Measurements from ENCODE around the gene MBD1.
"Not testable (repeated sequence)": the region's sequence is repeated elsewhere in the genome, so short reads cannot be mapped to it uniquely, and the experiment has no call there.

Gene MBD1

DNA sequence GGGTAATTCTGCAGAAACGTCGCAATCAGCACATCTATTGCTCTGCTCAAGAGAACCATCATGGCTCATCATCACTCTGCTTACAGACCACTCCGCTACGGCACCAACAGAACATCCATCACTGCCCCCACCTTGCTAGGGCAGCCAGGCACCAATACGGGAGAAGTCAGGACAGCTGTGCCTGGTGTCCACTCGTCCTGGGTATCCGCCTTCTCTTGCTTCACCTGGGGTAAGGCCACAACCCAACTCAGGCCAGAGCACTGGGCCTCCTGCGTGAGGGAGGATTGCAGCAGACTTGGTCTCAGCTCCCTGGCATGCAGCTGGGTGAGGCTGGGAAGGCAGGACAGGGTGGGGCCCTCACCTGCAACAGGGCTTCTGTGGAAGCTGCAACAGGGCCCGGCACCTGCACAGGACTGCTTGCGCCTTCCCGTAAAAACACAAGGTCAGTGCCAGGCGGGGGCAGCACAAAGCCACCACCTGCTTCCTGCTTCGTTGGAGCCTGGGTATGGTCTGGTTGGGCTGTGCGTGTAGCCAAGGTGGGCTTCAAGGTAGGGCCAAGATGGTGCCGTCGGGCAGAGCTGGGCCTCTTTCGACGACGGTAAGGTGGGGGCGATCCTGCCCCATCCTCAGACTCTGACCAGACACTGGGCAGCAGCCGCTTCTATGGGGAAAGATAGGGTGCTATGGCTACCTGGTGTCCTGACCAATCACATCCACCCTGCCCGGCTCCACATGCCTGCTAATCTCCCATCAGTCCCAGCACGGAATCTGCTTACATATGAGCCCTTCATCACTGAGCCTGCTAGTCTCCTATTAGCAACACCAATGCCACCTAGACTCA lies 7.9 kb downstream of the MBD1 start:
- no peak for DNase-seq (ENCODE audit: low read depth)

DNA sequence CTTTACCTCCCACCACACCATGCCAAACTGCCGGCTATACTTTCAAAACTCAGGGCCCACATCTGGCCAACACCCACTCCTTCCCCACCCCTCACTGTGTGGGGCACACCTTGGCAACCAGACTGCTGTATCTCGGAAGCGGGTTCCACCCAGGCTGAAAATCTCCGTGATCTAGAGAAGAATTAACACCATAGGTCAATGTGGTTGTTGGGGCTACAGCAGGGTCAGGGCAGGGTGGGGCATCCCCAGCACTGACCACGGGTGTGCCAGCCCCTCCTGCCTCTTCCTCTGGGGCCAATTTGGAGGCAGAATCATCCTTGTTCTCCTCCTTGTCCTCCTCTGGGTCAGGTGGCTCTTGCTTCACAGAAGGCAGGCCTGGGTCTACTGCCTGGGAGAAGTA lies 8.8 kb downstream of the MBD1 start:
- no peak for DNase-seq (ENCODE audit: low read depth)

DNA sequence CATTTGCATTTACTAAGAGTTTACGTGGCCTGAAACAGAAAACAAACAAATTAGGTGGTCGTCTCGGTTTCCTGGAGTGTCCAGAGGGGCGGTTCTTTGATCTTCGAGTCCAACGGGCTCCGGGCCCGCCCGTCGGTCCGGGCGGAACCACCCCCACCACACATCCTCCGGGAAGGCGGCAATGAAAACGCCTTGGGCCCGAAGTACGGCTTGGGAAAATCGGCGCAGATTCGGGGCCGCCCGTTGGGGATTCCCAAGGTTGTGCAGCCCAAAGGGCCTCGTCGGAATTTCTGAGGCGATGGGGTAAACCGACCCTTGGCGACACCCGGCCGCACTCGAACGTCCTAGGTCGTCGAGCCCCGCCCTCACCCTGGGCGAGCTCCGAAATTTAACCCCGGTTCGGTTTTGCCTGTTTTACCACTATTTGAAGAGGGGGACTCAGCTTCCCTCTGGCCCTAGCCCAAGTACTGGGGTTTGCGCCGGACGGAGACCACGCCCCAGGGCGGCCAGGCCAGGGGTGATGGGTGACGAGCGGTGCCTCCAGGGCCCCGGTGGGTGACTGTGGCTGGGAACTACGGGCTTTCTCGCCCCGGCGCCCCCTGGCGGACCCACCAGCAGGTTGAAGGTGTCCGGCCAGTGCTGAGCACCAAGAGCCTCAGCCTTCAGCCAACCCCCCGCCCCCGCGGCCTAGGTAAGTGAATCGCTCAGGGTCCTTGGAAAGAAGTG lies 13.1 kb downstream of the MBD1 start:
- peak; percentile 79 for DNase-seq (ENCODE audit: low read depth)

DNA sequence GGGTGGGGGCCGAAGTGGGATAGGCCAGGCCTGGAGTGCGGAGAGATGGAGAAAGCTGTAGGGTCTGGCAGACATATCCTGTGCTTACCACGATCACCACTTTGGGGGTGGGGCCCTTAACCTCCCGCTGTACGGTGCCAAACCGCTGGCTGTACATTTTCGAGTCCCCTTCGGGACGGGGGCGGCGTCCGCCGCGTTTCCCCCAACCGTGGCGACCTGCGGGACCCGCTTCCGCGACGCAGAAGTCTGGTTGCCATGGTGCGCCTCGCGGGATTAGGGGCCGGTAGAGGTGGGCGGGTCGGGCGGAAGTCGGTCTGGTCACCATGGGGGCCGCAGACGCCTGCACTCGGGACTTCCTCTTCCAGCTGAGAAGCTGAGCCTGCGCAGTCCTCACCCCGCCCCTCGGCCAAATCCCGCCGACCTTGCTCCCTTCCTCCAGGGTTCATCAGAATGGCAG lies 15.0 kb downstream of the MBD1 start, which contains the start of gene CFAP53:
Gene CFAP53, minus strand, starts transcription at position 248 of the 457 bp plus-strand sequence. Its CDS starts 91 bp downstream, at position 157.
- DNase-seq (ENCODE audit: low read depth), result peak; percentile 84

DNA sequence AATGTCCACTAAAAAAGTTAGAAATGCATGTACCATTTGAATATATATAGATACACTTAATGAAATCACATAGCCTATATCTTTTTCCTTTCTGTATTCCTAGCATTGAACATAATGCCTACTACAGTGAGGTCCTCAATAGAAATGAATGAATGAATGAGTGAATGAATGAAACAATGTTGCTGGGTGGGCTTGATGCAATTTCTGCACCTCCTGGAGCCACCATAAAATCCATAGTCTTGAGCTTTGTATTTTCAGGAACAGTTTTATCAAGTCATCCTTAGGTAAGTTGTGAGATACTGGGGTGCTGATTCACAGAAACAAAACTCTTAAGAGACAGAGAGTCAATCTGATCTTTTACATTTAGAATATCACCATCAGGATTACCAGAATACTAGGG lies 18.3 kb downstream of the MBD1 start:
- DNase-seq (ENCODE audit: low read depth), result no peak

DNA sequence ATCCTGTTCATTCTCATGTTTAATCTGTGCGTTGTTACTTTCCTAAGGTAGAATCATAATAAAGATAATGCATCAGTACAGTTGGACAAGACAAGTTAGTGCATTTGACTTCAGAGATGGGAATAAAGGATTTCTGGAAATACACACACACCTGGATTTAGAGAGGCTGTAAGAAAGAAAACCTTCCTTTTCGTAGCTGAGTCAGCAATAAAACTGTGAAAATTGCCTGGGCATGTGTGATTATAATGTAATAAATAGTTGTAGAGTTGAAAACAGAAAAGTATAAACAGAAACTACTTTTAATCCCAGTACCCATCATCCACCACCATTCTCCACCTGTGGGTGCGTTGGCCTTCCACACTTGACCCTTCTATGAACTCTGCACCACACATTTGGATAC lies 30.4 kb downstream of the MBD1 start:
- DNase-seq (ENCODE audit: low read depth), result no peak

DNA sequence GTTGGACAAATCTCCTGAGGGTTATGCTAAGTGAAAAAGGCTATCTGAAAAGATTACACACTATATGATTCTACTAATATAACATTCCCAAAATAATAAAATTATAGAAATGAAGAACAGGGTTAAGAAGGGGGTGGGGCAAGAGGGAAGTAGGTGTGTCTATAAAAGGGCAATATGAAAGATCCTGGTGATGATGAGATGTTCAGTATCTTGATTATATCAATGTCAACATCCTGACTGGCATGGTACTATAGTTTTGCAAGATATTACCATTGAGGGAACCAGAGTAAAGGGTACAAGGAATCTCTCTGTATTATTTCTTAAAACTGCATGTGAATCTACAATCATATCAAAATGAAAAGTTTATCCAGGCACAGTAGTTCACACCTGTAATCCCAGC lies 31.7 kb downstream of the MBD1 start:
- no peak for DNase-seq (ENCODE audit: low read depth)

DNA sequence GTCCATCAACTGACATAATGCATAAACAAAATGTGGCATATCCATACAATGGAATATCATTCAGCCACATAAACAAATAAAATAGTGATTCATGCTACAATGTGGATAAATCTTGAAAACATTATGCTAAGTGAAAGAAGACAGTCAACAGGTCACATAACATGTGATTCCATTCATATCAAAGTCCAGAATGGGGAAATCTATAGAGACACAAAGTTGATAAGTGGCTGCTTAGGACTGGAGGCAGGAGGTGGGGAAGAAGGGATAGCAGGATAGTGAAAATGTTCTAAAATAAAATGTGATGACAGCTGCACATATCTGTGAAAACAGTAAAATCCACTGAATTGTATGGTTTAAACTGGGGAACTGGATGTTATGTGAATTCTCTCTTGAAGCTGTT lies 33.8 kb downstream of the MBD1 start:
- DNase-seq (ENCODE audit: low read depth), result no peak

DNA sequence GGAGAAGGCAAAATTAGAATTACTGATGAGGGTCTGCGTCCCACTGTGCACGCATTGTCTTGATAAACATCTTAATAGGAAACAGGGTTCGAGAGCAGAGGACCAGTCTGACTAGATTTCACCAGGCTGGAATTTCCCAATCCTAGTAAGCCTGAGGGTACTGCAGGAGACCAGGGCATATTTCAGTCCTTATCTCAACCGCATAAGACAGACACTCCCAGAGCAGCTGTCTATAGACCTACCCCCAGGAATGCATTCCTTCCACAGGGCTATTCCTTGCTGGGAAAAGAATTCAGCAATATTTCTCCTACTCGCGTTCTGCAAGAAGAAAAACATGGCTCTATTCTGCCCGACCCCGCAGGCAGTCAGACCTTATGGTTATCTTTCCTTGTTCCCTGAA lies 39.6 kb downstream of the MBD1 start:
- not testable (repeated sequence) for DNase-seq (ENCODE audit: low read depth)

DNA sequence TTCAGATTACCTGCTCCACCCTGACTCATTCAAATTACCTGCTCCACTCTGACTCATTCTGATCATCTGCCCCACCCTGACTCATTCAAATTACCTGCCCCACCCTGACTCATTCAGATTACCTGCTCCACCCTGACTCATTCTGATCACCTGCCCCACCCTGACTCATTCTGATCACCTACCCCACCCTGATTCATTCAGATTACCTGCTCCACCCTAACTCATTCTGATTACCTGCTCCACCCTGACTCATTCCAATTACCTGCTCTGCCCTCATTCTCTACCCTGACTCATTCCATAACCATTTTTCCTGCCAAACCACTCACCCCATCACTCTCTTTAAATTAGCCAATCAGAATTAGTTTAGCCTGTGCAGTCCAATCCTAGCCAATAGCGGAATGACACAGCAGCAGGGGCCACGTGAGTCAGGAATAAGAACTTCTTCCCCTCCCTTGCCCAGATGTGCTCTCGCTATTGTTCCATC lies 41.2 kb downstream of the MBD1 start:
- DNase-seq (ENCODE audit: low read depth), result no peak

DNA sequence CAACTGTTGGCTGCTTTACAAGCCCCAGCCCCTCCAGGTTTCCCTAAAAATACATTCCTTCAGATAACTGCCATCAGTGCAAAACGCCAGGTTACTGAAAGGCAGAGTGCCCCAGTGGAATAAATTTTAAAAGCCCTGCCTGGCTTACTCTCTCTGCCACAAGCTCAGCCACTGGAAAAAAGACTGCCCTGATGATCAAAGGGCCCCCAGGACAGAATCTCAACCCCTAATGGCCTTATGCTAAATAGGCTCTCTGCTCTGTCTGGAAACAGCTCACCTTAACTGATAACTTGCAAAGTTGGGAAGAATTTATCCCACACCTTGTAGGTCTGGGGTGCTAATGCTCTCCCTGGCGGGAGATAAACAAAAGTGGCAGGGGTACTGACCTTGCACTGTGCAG lies 48.9 kb downstream of the MBD1 start:
- DNase-seq (ENCODE audit: low read depth), result no peak

DNA sequence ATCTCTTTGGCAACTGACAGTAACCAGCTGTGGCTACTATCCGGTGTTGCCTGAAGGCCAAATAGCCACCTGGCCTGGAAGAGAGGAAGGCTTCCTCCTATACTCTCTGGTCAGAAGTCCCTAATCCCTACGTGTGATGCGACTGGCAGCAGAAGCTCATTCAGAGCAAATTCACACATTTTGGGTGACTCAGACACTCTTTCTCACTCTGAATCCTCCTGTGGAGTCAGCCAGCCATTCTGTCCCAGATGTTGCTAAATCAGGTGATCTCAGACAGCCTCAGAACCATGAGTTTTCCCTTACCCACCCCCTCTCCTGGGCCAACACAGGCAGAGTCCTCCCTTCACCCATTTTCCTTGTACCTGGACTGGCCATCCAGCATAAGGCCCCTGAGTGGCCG lies 49.7 kb downstream of the MBD1 start:
- peak; percentile 5 for DNase-seq (ENCODE audit: low read depth)

DNA sequence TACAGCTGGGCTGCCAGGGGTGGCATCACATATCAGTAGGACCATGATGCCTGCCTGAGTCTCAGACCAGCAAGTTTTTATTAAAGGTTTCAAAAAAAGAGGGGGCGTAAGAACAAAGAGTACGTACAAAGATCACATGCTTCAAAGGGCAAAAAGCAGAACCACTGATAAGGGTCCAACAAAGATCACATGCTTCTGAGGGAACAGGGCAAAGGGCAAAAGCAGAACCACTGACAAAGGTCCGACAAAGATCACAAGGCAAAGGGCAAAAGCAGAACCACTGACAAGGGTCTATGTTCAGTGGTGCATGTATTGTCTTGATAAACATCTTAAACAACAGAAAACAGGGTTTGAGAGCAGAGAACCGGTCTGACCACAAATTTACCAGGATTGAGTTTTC lies 61.1 kb downstream of the MBD1 start:
- not testable (repeated sequence) for DNase-seq (ENCODE audit: low read depth)

Measured in activated T-cell treated with anti-CD3 and anti-CD28 coated beads for 48 hours (primary cell).